ENCODE measurements around the gene RNF123.

RNF123 gene

DNA sequence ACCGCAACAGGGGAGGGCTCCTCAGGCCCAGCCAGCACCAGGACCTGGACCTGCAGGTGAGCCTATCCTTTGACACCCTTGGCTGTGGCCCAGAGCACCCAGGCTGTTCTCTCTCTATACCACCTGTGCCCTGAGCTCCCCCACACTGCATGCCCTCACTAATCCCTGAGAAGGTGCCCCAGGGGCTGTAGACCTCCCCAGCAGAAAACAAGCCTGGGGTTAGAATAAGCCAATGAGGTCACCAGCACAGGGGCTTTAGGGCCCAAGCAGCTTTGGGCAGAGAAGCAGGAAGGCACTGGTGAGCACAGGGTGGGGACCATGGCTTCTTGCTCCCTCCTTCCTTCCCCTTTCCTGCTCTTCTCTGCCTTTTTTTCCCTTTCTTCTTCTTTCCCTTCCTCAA, 25.5 kb upstream of the RNF123 start:
- no peak overlapping the region for H3K4me3 ChIP-seq (ENCODE audit: low read length)
- H3K27me3 ChIP-seq (ENCODE audit: insufficient read depth, low read length), result no peaks in the 10 kb centered on the region
- no peak overlapping the region for H2AFZ ChIP-seq (ENCODE audit: low read depth, low read length)
- no peaks in the 10 kb centered on the region for H3K4me1 ChIP-seq (ENCODE audit: insufficient read depth, low read length)
- H3K36me3 ChIP-seq (ENCODE audit: insufficient read depth, low read length), result peaks cover 6% of the 10 kb centered on the region
- H3K9me3 ChIP-seq (ENCODE audit: low read length), result no peaks in the 10 kb centered on the region

- Histone ChIP-seq H3K36me3 (ENCODE audit: insufficient read depth, low read length) (peaks cover 6% of the 10 kb centered on the region), H2AFZ (ENCODE audit: low read depth, low read length) (no peak overlapping the region), H3K9me3 (ENCODE audit: low read length) (no peaks in the 10 kb centered on the region), H3K4me1 (ENCODE audit: insufficient read depth, low read length) (no peaks in the 10 kb centered on the region), H3K4me3 (ENCODE audit: low read length) (no peak overlapping the region), H3K27me3 (ENCODE audit: insufficient read depth, low read length) (no peaks in the 10 kb centered on the region)
Observed at GRCh38 chr3:49664300-49664699, 25.1 kb upstream of the RNF123 start.

DNA sequence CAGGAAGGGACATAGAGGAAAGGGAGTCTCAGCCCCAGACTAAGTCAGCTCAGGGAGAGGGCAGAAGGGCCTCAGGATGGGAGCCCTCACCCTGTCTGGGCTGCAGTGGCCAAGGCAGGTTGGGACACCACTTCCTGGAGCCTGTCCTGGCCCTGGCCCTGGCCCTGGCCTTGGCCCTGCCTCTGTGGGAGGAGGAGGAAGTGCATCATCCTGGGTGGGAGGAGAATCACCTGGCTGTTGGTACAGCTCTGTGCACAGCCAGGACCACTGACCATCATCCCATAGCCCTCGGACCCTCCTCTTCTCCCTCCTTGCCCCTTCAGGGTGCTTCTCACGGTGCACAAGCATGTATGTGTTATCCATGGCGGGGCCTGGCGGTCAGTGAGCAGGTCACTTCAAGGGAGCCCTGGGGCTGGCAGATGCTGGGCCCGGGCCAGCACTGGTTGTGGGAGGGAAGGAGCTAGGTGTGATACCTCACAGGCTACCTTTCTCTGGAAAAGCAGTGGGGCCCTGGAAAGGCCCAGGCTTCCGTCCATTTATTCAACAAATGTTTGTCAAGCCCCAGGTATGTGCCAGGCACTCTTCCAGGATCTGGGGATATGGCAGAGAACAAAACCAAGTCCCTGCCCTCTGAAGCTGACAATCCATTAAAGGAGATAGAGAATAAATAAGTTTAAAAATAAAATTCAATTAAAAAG, 23.4 kb upstream of the RNF123 start:
- H3K27me3 ChIP-seq (ENCODE audit: insufficient read depth, low read length), result no peaks in the 10 kb centered on the region
- no peaks in the 10 kb centered on the region for H3K4me1 ChIP-seq (ENCODE audit: insufficient read depth, low read length)
- no peak overlapping the region for H2AFZ ChIP-seq (ENCODE audit: low read depth, low read length)
- H3K9me3 ChIP-seq (ENCODE audit: low read length), result no peaks in the 10 kb centered on the region
- H3K4me3 ChIP-seq (ENCODE audit: low read length), result no peak overlapping the region
- H3K36me3 ChIP-seq (ENCODE audit: insufficient read depth, low read length), result peaks cover 8% of the 10 kb centered on the region

DNA sequence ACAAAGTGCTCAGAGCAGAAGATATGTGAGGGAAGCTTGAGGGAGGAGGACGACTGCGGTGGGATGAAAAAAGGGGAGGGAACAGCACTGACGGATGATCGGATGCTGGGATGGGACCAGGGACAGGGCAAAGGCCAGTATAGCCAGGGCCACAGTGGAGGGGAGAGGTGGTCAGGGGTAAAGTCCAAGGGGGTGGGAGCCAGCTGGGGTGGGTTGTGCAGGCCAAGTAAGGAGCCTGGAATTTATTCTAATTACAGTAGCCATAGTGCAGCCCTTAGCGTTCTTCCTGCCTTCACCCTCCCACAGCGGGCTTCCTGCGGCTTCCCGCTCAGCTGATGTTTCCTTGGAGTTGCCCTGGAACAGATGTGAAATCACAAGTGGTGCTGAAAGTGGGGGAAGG, 22.8 kb upstream of the RNF123 start:
- H3K27me3 ChIP-seq (ENCODE audit: insufficient read depth, low read length), result no peaks in the 10 kb centered on the region
- no peak overlapping the region for H3K4me3 ChIP-seq (ENCODE audit: low read length)
- H2AFZ ChIP-seq (ENCODE audit: low read depth, low read length), result no peak overlapping the region
- H3K4me1 ChIP-seq (ENCODE audit: insufficient read depth, low read length), result no peaks in the 10 kb centered on the region
- no peaks in the 10 kb centered on the region for H3K9me3 ChIP-seq (ENCODE audit: low read length)
- peaks cover 8% of the 10 kb centered on the region for H3K36me3 ChIP-seq (ENCODE audit: insufficient read depth, low read length)

GRCh38 chr3:49667701-49668413, 21.5 kb upstream of the RNF123 start:
- Histone ChIP-seq H3K27me3 (ENCODE audit: insufficient read depth, low read length) (no peaks in the 10 kb centered on the region), H3K4me1 (ENCODE audit: insufficient read depth, low read length) (no peaks in the 10 kb centered on the region), H3K36me3 (ENCODE audit: insufficient read depth, low read length) (peaks cover 8% of the 10 kb centered on the region), H3K4me3 (ENCODE audit: low read length) (no peak overlapping the region), H3K9me3 (ENCODE audit: low read length) (no peaks in the 10 kb centered on the region), H2AFZ (ENCODE audit: low read depth, low read length) (no peak overlapping the region)

GRCh38 chr3:49668414-49668797, 21.0 kb upstream of the RNF123 start:
- peaks cover 8% of the 10 kb centered on the region for H3K36me3 ChIP-seq (ENCODE audit: insufficient read depth, low read length)
- H2AFZ ChIP-seq (ENCODE audit: low read depth, low read length), result no peak overlapping the region
- no peaks in the 10 kb centered on the region for H3K27me3 ChIP-seq (ENCODE audit: insufficient read depth, low read length)
- H3K9me3 ChIP-seq (ENCODE audit: low read length), result no peaks in the 10 kb centered on the region
- H3K4me1 ChIP-seq (ENCODE audit: insufficient read depth, low read length), result peaks cover 5% of the 10 kb centered on the region
- H3K4me3 ChIP-seq (ENCODE audit: low read length), result no peak overlapping the region

DNA sequence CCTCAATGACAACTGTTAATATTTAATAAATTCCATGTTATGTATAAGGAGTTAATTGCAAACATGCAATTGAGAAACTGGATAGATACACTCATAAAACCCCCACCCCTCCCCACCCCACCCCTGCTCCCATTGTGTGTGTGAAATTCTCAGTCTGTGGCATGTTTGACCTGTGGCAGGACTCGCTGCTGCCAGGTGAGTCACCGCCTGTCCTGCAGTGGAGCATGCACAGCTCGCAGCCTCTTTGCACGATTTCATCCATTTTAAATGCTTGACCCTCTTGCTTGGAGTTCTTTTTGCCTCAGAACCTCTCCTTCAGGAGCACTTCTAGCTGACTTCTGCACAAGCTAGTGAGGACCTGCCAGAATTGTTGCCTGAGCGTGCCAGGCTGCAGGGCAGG, 20.5 kb upstream of the RNF123 start:
- Histone ChIP-seq H3K4me1 (ENCODE audit: insufficient read depth, low read length) (peaks cover 6% of the 10 kb centered on the region), H2AFZ (ENCODE audit: low read depth, low read length) (no peak overlapping the region), H3K9me3 (ENCODE audit: low read length) (no peaks in the 10 kb centered on the region), H3K4me3 (ENCODE audit: low read length) (no peak overlapping the region), H3K27me3 (ENCODE audit: insufficient read depth, low read length) (no peaks in the 10 kb centered on the region), H3K36me3 (ENCODE audit: insufficient read depth, low read length) (peaks cover 8% of the 10 kb centered on the region)

DNA sequence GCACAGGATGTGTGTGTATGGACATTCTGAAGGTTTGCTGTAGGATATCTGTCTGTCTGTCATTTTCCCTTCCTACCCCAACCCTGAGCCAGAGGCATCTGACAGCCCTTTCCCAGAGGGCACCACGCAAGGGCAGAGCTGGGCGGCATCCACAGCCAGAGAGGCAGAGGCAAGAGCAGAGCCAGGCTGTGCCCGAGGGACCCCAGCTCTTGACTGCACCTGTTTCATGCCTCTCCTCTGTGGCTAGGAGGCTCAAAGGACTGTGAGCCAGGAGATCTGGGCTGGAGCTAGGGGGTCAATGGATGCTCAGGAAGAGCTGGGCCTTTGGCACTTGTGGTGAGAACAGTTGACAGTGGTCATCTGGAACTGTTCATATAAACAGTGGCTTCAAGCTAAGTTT, 20.0 kb upstream of the RNF123 start:
- no peaks in the 10 kb centered on the region for H3K9me3 ChIP-seq (ENCODE audit: low read length)
- H3K27me3 ChIP-seq (ENCODE audit: insufficient read depth, low read length), result no peaks in the 10 kb centered on the region
- H2AFZ ChIP-seq (ENCODE audit: low read depth, low read length), result no peak overlapping the region
- peaks cover 8% of the 10 kb centered on the region for H3K36me3 ChIP-seq (ENCODE audit: insufficient read depth, low read length)
- H3K4me3 ChIP-seq (ENCODE audit: low read length), result no peak overlapping the region
- H3K4me1 ChIP-seq (ENCODE audit: insufficient read depth, low read length), result peaks cover 6% of the 10 kb centered on the region

GRCh38 chr3:49670940-49671290, 18.4 kb upstream of the RNF123 start:
- Histone ChIP-seq H3K4me3 (ENCODE audit: low read length) (no peak overlapping the region), H3K36me3 (ENCODE audit: insufficient read depth, low read length) (peaks cover 6% of the 10 kb centered on the region), H3K27me3 (ENCODE audit: insufficient read depth, low read length) (no peaks in the 10 kb centered on the region), H3K9me3 (ENCODE audit: low read length) (no peaks in the 10 kb centered on the region), H2AFZ (ENCODE audit: low read depth, low read length) (no peak overlapping the region), H3K4me1 (ENCODE audit: insufficient read depth, low read length) (peaks cover 13% of the 10 kb centered on the region)

- H2AFZ ChIP-seq (ENCODE audit: low read depth, low read length), result no peak overlapping the region
- no peak overlapping the region for H3K4me3 ChIP-seq (ENCODE audit: low read length)
- no peaks in the 10 kb centered on the region for H3K27me3 ChIP-seq (ENCODE audit: insufficient read depth, low read length)
- peaks cover 13% of the 10 kb centered on the region for H3K4me1 ChIP-seq (ENCODE audit: insufficient read depth, low read length)
- peaks cover 13% of the 10 kb centered on the region for H3K36me3 ChIP-seq (ENCODE audit: insufficient read depth, low read length)
- H3K9me3 ChIP-seq (ENCODE audit: low read length), result no peaks in the 10 kb centered on the region
Observed at GRCh38 chr3:49671291-49672288, 17.8 kb upstream of the RNF123 start.

GRCh38 chr3:49673121-49673714, 16.1 kb upstream of the RNF123 start:
- H3K27me3 ChIP-seq (ENCODE audit: insufficient read depth, low read length), result no peaks in the 10 kb centered on the region
- H3K36me3 ChIP-seq (ENCODE audit: insufficient read depth, low read length), result peaks cover 29% of the 10 kb centered on the region
- H3K9me3 ChIP-seq (ENCODE audit: low read length), result no peaks in the 10 kb centered on the region
- H2AFZ ChIP-seq (ENCODE audit: low read depth, low read length), result no peak overlapping the region
- peaks cover 13% of the 10 kb centered on the region for H3K4me1 ChIP-seq (ENCODE audit: insufficient read depth, low read length)
- peak overlapping the region; percentile 77 for H3K4me3 ChIP-seq (ENCODE audit: low read length)

GRCh38 chr3:49673715-49674496, 15.5 kb upstream of the RNF123 start, which contains the start of gene APEH:
Gene APEH, plus strand, starts transcription at chr3:49674351. Its CDS starts 51 bp downstream, at chr3:49674402.
- H2AFZ ChIP-seq (ENCODE audit: low read depth, low read length), result peak within 1 kb of the TSS; percentile 42
- peaks cover 13% of the 10 kb centered on the region for H3K4me1 ChIP-seq (ENCODE audit: insufficient read depth, low read length)
- peaks cover 36% of the 10 kb centered on the region for H3K36me3 ChIP-seq (ENCODE audit: insufficient read depth, low read length)
- H3K9me3 ChIP-seq (ENCODE audit: low read length), result no peaks in the 10 kb centered on the region
- H3K4me3 ChIP-seq (ENCODE audit: low read length), result peak within 1 kb of the TSS; percentile 77
- no peaks in the 10 kb centered on the region for H3K27me3 ChIP-seq (ENCODE audit: insufficient read depth, low read length)
